ENCODE data around the gene RSF1. TPM values are rescaled to one million over a fixed set of nuclear protein-coding genes. Genes with fewer than 3 reads are reported as not detected.

Gene RSF1
- total RNA-seq, 1 experiment from 2014 or later, result 83.0 TPM

DNA sequence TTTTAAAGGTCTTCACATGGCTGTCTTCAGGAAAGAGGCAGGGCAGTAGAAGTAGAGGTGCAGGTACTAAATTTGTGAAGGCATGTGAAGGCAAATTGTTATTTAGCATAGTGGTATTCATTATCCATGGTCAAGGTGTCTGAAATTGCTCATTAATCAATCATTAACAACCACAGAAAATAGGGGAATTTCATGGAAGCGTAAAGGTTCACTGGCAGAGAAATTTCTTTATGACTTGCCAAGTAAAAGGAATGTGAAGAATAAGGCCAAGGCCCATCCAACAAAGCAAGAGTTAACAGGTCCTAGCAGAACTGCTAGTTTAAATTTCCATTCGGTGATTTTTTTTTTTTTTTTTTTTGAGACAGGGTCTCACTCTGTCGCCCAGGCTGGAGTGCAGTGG, 59.0 kb downstream of the RSF1 start:
- DNase-seq (ENCODE audit: low read depth, low spot score), result no peak
- no peak for TF ChIP-seq POLR2AphosphoS5 (IDR thresholded peaks at IDR 0.05; ENCODE audit: low read depth, low read length)
- TF ChIP-seq, protein P1, sequence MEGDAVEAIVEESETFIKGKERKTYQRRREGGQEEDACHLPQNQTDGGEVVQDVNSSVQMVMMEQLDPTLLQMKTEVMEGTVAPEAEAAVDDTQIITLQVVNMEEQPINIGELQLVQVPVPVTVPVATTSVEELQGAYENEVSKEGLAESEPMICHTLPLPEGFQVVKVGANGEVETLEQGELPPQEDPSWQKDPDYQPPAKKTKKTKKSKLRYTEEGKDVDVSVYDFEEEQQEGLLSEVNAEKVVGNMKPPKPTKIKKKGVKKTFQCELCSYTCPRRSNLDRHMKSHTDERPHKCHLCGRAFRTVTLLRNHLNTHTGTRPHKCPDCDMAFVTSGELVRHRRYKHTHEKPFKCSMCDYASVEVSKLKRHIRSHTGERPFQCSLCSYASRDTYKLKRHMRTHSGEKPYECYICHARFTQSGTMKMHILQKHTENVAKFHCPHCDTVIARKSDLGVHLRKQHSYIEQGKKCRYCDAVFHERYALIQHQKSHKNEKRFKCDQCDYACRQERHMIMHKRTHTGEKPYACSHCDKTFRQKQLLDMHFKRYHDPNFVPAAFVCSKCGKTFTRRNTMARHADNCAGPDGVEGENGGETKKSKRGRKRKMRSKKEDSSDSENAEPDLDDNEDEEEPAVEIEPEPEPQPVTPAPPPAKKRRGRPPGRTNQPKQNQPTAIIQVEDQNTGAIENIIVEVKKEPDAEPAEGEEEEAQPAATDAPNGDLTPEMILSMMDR (IDR thresholded peaks at IDR 0.05), result no peak
- TF ChIP-seq TCF7L2 (IDR thresholded peaks at IDR 0.05; ENCODE audit: low read depth, low read length), result no peak
- TF ChIP-seq, protein P2, sequence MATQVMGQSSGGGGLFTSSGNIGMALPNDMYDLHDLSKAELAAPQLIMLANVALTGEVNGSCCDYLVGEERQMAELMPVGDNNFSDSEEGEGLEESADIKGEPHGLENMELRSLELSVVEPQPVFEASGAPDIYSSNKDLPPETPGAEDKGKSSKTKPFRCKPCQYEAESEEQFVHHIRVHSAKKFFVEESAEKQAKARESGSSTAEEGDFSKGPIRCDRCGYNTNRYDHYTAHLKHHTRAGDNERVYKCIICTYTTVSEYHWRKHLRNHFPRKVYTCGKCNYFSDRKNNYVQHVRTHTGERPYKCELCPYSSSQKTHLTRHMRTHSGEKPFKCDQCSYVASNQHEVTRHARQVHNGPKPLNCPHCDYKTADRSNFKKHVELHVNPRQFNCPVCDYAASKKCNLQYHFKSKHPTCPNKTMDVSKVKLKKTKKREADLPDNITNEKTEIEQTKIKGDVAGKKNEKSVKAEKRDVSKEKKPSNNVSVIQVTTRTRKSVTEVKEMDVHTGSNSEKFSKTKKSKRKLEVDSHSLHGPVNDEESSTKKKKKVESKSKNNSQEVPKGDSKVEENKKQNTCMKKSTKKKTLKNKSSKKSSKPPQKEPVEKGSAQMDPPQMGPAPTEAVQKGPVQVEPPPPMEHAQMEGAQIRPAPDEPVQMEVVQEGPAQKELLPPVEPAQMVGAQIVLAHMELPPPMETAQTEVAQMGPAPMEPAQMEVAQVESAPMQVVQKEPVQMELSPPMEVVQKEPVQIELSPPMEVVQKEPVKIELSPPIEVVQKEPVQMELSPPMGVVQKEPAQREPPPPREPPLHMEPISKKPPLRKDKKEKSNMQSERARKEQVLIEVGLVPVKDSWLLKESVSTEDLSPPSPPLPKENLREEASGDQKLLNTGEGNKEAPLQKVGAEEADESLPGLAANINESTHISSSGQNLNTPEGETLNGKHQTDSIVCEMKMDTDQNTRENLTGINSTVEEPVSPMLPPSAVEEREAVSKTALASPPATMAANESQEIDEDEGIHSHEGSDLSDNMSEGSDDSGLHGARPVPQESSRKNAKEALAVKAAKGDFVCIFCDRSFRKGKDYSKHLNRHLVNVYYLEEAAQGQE (IDR thresholded peaks at IDR 0.05; ENCODE audit: insufficient read depth in 1 of 2, low read depth in 2 of 2, low read length in 1 of 2), result no peak
- no peak for TF ChIP-seq SIN3A (IDR thresholded peaks at IDR 0.05; ENCODE audit: borderline replicate concordance, insufficient read depth, low read depth, low read length)
- Histone ChIP-seq H3K9me3 (ENCODE audit: control insufficient read depth, insufficient read depth, low read depth, low read length) (no peaks in the 10 kb centered on the region), H3K27ac (ENCODE audit: low read length) (no peak overlapping the region), H3K4me3 (ENCODE audit: low read depth in 2 of 2, low read length in 2 of 2) (no peak overlapping the region), H3K4me1 (ENCODE audit: control insufficient read depth, insufficient read depth, low read length) (no peaks in the 10 kb centered on the region), H3K27me3 (ENCODE audit: control insufficient read depth, insufficient read depth, low read length) (no peaks in the 10 kb centered on the region), H3K36me3 (ENCODE audit: control insufficient read depth, insufficient read depth, low read length) (peaks cover 7% of the 10 kb centered on the region)
- intact Hi-C loops (cut with micrococcal nuclease; ENCODE audit: unreplicated experiment), result no loop called here
- ChIA-PET CTCF (interaction anchor here (1.2 kb wide), 1 partner anchor 14 kb away, joined by 3 read pairs; no protein-coding TSS in a partner anchor), POLR2A (no interaction called here)
- no peak for ATAC-seq
- in situ Hi-C loops (cut with HindIII; ENCODE audit: low pct_unique_long_range_greater_than_20kb, low sequenced_read_pairs), result no loop called here
- TSS peak; percentile 17 for BruUV-seq (replicated peaks)

DNA sequence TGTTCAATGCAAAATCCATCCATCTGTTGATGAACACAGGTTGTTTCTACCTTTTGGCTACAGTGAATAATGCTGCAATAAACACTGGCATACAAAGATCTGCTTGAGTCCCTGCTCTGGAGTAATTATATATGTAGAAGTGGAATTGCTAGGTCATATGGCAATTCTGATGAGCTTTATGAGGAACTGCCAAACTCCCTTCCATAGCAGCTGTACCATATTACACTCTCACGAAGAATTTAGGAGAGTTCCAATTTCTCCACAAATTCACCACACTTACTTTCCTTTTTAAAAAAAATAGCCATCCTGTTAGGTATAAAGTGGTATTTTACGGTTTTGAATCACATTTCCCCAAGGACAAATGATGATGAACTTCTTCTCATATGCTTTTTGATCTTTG, 62.2 kb downstream of the RSF1 start:
- TF ChIP-seq TCF7L2 (IDR thresholded peaks at IDR 0.05; ENCODE audit: low read depth, low read length) (no peak), SIN3A (IDR thresholded peaks at IDR 0.05; ENCODE audit: borderline replicate concordance, insufficient read depth, low read depth, low read length) (no peak)
- no peaks in the 10 kb centered on the region for H3K9me3 ChIP-seq (ENCODE audit: control insufficient read depth, insufficient read depth, low read depth, low read length)
- POLR2A ChIA-PET, result no interaction called here
- intact Hi-C loops (cut with micrococcal nuclease; ENCODE audit: unreplicated experiment), result no loop called here
- H3K4me3 ChIP-seq (ENCODE audit: low read depth in 2 of 2, low read length in 2 of 2), result no peak overlapping the region
- no TSS peak for BruUV-seq (replicated peaks)
- no peak for DNase-seq (ENCODE audit: low read depth, low spot score)
- no peaks in the 10 kb centered on the region; the same call in 1 of the 2 replicates for H3K4me1 ChIP-seq (ENCODE audit: control insufficient read depth, insufficient read depth, low read length)
- H3K27me3 ChIP-seq (ENCODE audit: control insufficient read depth, insufficient read depth, low read length), result no peaks in the 10 kb centered on the region
- in situ Hi-C loops (cut with HindIII; ENCODE audit: low pct_unique_long_range_greater_than_20kb, low sequenced_read_pairs), result no loop called here
- H3K27ac ChIP-seq (ENCODE audit: low read length), result no peak overlapping the region
- peaks cover 2% of the 10 kb centered on the region; the same call in 1 of the 2 replicates for H3K36me3 ChIP-seq (ENCODE audit: control insufficient read depth, insufficient read depth, low read length)
- CTCF ChIA-PET, result no interaction called here
- ATAC-seq, result no peak

DNA sequence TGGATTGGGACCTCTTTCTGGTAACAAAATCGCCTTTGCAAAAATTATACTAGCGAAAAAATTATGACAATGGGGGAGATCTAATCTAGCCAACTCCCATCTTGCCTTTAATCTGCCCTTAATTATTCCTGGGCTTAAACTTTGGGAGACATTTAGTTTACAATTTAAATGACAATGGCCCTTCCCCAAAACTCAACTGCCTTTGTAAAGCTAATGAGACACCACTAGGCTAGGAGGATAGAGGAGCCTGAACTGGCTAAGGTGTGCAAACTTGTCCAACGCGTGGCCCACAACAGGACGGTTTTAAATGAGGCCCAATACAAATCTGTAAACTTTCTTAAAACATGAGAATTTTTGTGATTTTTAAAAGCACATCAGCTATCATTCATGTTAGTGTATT, 67.3 kb downstream of the RSF1 start:
- Histone ChIP-seq H3K36me3 (ENCODE audit: control insufficient read depth, insufficient read depth, low read length) (no peaks in the 10 kb centered on the region), H3K27ac (ENCODE audit: low read length) (no peak overlapping the region), H3K27me3 (ENCODE audit: control insufficient read depth, insufficient read depth, low read length) (no peaks in the 10 kb centered on the region), H3K9me3 (ENCODE audit: control insufficient read depth, insufficient read depth, low read depth, low read length) (no peaks in the 10 kb centered on the region), H3K4me3 (ENCODE audit: low read depth in 2 of 2, low read length in 2 of 2) (no peak overlapping the region), H3K4me1 (ENCODE audit: control insufficient read depth, insufficient read depth, low read length) (no peaks in the 10 kb centered on the region; the same call in 1 of the 2 replicates)
- BruUV-seq (replicated peaks), result TSS peak; percentile 33
- intact Hi-C loops (cut with micrococcal nuclease; ENCODE audit: unreplicated experiment), result no loop called here
- DNase-seq (ENCODE audit: low read depth, low spot score) (no peak), ATAC-seq (no peak)
- in situ Hi-C loops (cut with HindIII; ENCODE audit: low pct_unique_long_range_greater_than_20kb, low sequenced_read_pairs), result no loop called here
- ChIA-PET CTCF (no interaction called here), POLR2A (no interaction called here)
- TF ChIP-seq, protein P2 (IDR thresholded peaks at IDR 0.05; ENCODE audit: insufficient read depth in 1 of 2, low read depth in 2 of 2, low read length in 1 of 2), result no peak
- TF ChIP-seq POLR2AphosphoS5 (IDR thresholded peaks at IDR 0.05; ENCODE audit: low read depth, low read length) (no peak), SIN3A (IDR thresholded peaks at IDR 0.05; ENCODE audit: borderline replicate concordance, insufficient read depth, low read depth, low read length) (no peak), TCF7L2 (IDR thresholded peaks at IDR 0.05; ENCODE audit: low read depth, low read length) (no peak)
- TF ChIP-seq, protein P1 (IDR thresholded peaks at IDR 0.05), result no peak

Data from Panc1 (cell line).